ENCODE data around the gene GCLC.

Gene GCLC

GRCh38 chr6:53526000-53526399 lies 18.9 kb downstream of the GCLC start:
- Histone ChIP-seq H4K8ac (ENCODE audit: low read length) (no peak overlapping the region), H3K4me3 (ENCODE audit: insufficient read depth in 1 of 2, low read depth in 1 of 2, low read length in 2 of 2) (no peak overlapping the region), H2BK120ac (ENCODE audit: low read depth, low read length) (no peak overlapping the region), H3K14ac (ENCODE audit: low read length in 2 of 2) (no peak overlapping the region), H3K18ac (ENCODE audit: low read depth in 1 of 2, low read length in 2 of 2) (no peak overlapping the region), H3K9me3 (ENCODE audit: control insufficient read depth, low read length) (no peaks in the 10 kb centered on the region), H3K79me1 (replicated peaks; ENCODE audit: low read length, poor library complexity, severe bottlenecking) (peaks cover 21% of the 10 kb centered on the region), H3K36me3 (ENCODE audit: control insufficient read depth in 1 of 2, insufficient read depth in 2 of 2, low read depth in 1 of 2, low read length in 2 of 2) (no peaks in the 10 kb centered on the region), H2BK15ac (ENCODE audit: low read depth, poor library complexity, severe bottlenecking) (no peak overlapping the region), H3K27ac (ENCODE audit: low read length, poor library complexity, severe bottlenecking) (no peak overlapping the region), H2AFZ (ENCODE audit: low read depth, low read length) (no peak overlapping the region), H3K4me2 (ENCODE audit: low read length, poor library complexity, severe bottlenecking) (no peak overlapping the region), H2BK5ac (ENCODE audit: low read depth, low read length, poor library complexity, severe bottlenecking) (no peak overlapping the region), H3K23ac (ENCODE audit: low read length in 2 of 2) (no peak overlapping the region), H4K91ac (ENCODE audit: low read length) (no peak overlapping the region), H3K27me3 (ENCODE audit: control insufficient read depth in 1 of 2, insufficient read depth in 1 of 2, low read length in 2 of 2) (no peaks in the 10 kb centered on the region), H2BK12ac (ENCODE audit: low read length in 2 of 2) (no peak overlapping the region), H3K4ac (ENCODE audit: low read depth in 1 of 2, low read length in 2 of 2) (no peak overlapping the region), H3K9ac (ENCODE audit: low read length) (no peak overlapping the region), H2AK5ac (ENCODE audit: low read length, severe bottlenecking) (no peak overlapping the region), H3K4me1 (ENCODE audit: control insufficient read depth, insufficient read depth, low read depth, low read length) (peaks cover 10% of the 10 kb centered on the region)
- WGBS: no CpG with 5 or more reads among the region's 1 CpG
- no peak for DNase-seq

DNA sequence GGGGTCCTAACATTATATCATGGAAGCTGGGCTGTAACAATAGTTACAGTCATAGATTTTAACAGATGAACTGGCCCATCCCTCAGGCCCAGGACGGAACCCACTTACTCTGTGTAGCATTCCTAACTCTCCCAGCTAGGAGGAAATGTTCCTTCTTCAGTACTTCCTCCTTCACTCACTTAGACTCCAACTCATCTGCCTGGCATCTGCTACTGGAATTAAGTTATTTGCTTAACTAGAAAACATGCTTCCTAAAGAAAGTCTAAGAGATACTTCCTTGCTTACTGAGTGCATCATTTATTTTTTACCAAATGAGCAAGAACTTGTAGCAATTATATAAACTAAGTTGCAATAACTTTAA lies 20.5 kb downstream of the GCLC start:
- Histone ChIP-seq H3K9ac (ENCODE audit: low read length) (no peak overlapping the region), H3K4me1 (ENCODE audit: control insufficient read depth, insufficient read depth, low read depth, low read length) (peaks cover 6% of the 10 kb centered on the region), H3K4me2 (ENCODE audit: low read length, poor library complexity, severe bottlenecking) (no peak overlapping the region), H2BK15ac (ENCODE audit: low read depth, poor library complexity, severe bottlenecking) (no peak overlapping the region), H2AK5ac (ENCODE audit: low read length, severe bottlenecking) (no peak overlapping the region), H2BK12ac (ENCODE audit: low read length in 2 of 2) (no peak overlapping the region), H3K14ac (ENCODE audit: low read length in 2 of 2) (no peak overlapping the region), H3K9me3 (ENCODE audit: control insufficient read depth, low read length) (no peaks in the 10 kb centered on the region), H4K8ac (ENCODE audit: low read length) (no peak overlapping the region), H3K79me1 (replicated peaks; ENCODE audit: low read length, poor library complexity, severe bottlenecking) (peaks cover 24% of the 10 kb centered on the region), H2BK120ac (ENCODE audit: low read depth, low read length) (no peak overlapping the region), H3K27me3 (ENCODE audit: control insufficient read depth in 1 of 2, insufficient read depth in 1 of 2, low read length in 2 of 2) (no peaks in the 10 kb centered on the region), H3K18ac (ENCODE audit: low read depth in 1 of 2, low read length in 2 of 2) (no peak overlapping the region), H3K36me3 (ENCODE audit: control insufficient read depth in 1 of 2, insufficient read depth in 2 of 2, low read depth in 1 of 2, low read length in 2 of 2) (peaks cover 5 to 9% of the 10 kb centered on the region in 2 experiments), H2BK5ac (ENCODE audit: low read depth, low read length, poor library complexity, severe bottlenecking) (no peak overlapping the region), H3K27ac (ENCODE audit: low read length, poor library complexity, severe bottlenecking) (peak overlapping the region; percentile 57), H4K91ac (ENCODE audit: low read length) (no peak overlapping the region), H3K4me3 (ENCODE audit: insufficient read depth in 1 of 2, low read depth in 1 of 2, low read length in 2 of 2) (no peak overlapping the region), H3K4ac (ENCODE audit: low read depth in 1 of 2, low read length in 2 of 2) (no peak overlapping the region), H2AFZ (ENCODE audit: low read depth, low read length) (no peak overlapping the region), H3K23ac (ENCODE audit: low read length in 2 of 2) (no peak overlapping the region)
- DNase-seq: peak; percentile 70
- WGBS: 0% methylated on average over 1 of the region's 1 CpG

DNA sequence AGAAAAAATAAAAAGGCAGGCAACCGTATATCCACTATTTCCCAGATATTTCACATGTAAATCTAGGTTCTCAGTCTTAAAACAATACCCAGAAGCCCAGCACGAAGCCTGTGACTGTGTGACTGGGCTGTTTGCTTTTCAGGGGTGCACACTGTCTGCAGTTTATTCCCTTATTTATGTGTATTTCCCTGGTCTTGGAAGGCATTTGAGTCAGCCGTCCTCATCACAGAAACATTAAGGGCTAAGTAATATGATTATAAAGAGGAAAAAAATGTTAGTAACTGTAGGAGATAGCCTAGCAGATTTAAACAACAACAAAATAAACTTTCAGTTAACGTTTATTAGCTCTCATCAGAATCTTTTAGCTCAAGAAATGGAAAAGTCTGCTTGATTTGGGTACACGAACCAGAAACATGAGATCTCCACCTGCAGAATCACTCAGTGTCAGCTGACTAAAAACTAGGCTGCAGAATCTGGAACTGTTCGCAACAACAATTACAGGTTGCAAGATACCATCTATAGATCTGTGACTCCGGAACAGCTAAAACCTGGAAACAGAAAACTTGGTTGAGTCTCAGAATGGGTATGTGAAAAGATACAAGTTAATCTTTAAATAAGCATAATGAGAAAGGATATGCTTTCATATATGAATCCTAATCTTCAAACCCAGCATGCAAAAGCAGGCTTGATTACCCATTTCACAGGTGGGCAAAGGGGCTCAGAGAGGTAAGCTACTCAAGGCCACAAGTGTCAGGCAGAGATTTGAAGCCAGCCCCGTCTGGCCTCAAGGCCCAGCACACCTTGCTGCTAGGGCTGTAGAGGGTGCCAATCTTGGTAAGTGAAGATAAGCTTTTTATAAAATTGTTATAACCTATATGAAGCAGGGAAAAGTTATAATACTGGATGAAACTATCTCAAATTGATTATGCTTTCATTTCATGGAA lies 21.1 kb downstream of the GCLC start:
- Histone ChIP-seq H3K4me2 (ENCODE audit: low read length, poor library complexity, severe bottlenecking) (no peak overlapping the region), H3K36me3 (ENCODE audit: control insufficient read depth in 1 of 2, insufficient read depth in 2 of 2, low read depth in 1 of 2, low read length in 2 of 2) (peaks cover 7 to 9% of the 10 kb centered on the region in 2 experiments), H2BK120ac (ENCODE audit: low read depth, low read length) (no peak overlapping the region), H3K4me1 (ENCODE audit: control insufficient read depth, insufficient read depth, low read depth, low read length) (peaks cover 6% of the 10 kb centered on the region), H3K9ac (ENCODE audit: low read length) (no peak overlapping the region), H3K27ac (ENCODE audit: low read length, poor library complexity, severe bottlenecking) (peak overlapping the region; percentile 68), H3K27me3 (ENCODE audit: control insufficient read depth in 1 of 2, insufficient read depth in 1 of 2, low read length in 2 of 2) (no peaks in the 10 kb centered on the region), H3K79me1 (replicated peaks; ENCODE audit: low read length, poor library complexity, severe bottlenecking) (peaks cover 30% of the 10 kb centered on the region), H3K14ac (ENCODE audit: low read length in 2 of 2) (no peak overlapping the region), H3K18ac (ENCODE audit: low read depth in 1 of 2, low read length in 2 of 2) (peak overlapping the region in 1 of 2 experiments; percentile 69), H3K23ac (ENCODE audit: low read length in 2 of 2) (no peak overlapping the region), H4K8ac (ENCODE audit: low read length) (peak overlapping the region; percentile 54), H3K9me3 (ENCODE audit: control insufficient read depth, low read length) (no peaks in the 10 kb centered on the region), H2BK12ac (ENCODE audit: low read length in 2 of 2) (peak overlapping the region in 1 of 2 experiments; percentile 70), H2AFZ (ENCODE audit: low read depth, low read length) (no peak overlapping the region), H3K4me3 (ENCODE audit: insufficient read depth in 1 of 2, low read depth in 1 of 2, low read length in 2 of 2) (no peak overlapping the region), H2AK5ac (ENCODE audit: low read length, severe bottlenecking) (no peak overlapping the region), H2BK15ac (ENCODE audit: low read depth, poor library complexity, severe bottlenecking) (no peak overlapping the region), H3K4ac (ENCODE audit: low read depth in 1 of 2, low read length in 2 of 2) (peak overlapping the region in 1 of 2 experiments; percentile 15), H2BK5ac (ENCODE audit: low read depth, low read length, poor library complexity, severe bottlenecking) (no peak overlapping the region), H4K91ac (ENCODE audit: low read length) (no peak overlapping the region)
- WGBS: 74% methylated on average over 5 of the region's 8 CpGs
- DNase-seq: no peak

GRCh38 chr6:53520320-53520928 lies 24.5 kb downstream of the GCLC start:
- H4K91ac ChIP-seq (ENCODE audit: low read length): no peak overlapping the region
- DNase-seq: no peak
- H2AFZ ChIP-seq (ENCODE audit: low read depth, low read length): no peak overlapping the region
- H2BK15ac ChIP-seq (ENCODE audit: low read depth, poor library complexity, severe bottlenecking): no peak overlapping the region
- peaks cover 4% of the 10 kb centered on the region for H3K4me1 ChIP-seq (ENCODE audit: control insufficient read depth, insufficient read depth, low read depth, low read length)
- H2BK5ac ChIP-seq (ENCODE audit: low read depth, low read length, poor library complexity, severe bottlenecking): no peak overlapping the region
- no peak overlapping the region for H3K4me3 ChIP-seq (ENCODE audit: insufficient read depth in 1 of 2, low read depth in 1 of 2, low read length in 2 of 2)
- no peak overlapping the region for H3K9ac ChIP-seq (ENCODE audit: low read length)
- no peak overlapping the region for H2BK12ac ChIP-seq (ENCODE audit: low read length in 2 of 2)
- no peak overlapping the region for H4K8ac ChIP-seq (ENCODE audit: low read length)
- H3K4me2 ChIP-seq (ENCODE audit: low read length, poor library complexity, severe bottlenecking): no peak overlapping the region
- no peaks in the 10 kb centered on the region for H3K9me3 ChIP-seq (ENCODE audit: control insufficient read depth, low read length)
- peaks cover 32% of the 10 kb centered on the region for H3K79me1 ChIP-seq (replicated peaks; ENCODE audit: low read length, poor library complexity, severe bottlenecking)
- H3K4ac ChIP-seq (ENCODE audit: low read depth in 1 of 2, low read length in 2 of 2): no peak overlapping the region
- no peaks in the 10 kb centered on the region for H3K27me3 ChIP-seq (ENCODE audit: control insufficient read depth in 1 of 2, insufficient read depth in 1 of 2, low read length in 2 of 2)
- peaks cover 7 to 10% of the 10 kb centered on the region in 2 experiments for H3K36me3 ChIP-seq (ENCODE audit: control insufficient read depth in 1 of 2, insufficient read depth in 2 of 2, low read depth in 1 of 2, low read length in 2 of 2)
- H3K18ac ChIP-seq (ENCODE audit: low read depth in 1 of 2, low read length in 2 of 2): no peak overlapping the region
- H3K27ac ChIP-seq (ENCODE audit: low read length, poor library complexity, severe bottlenecking): no peak overlapping the region
- H2BK120ac ChIP-seq (ENCODE audit: low read depth, low read length): no peak overlapping the region
- WGBS: 94% methylated on average over 14 of the region's 14 CpGs
- no peak overlapping the region for H2AK5ac ChIP-seq (ENCODE audit: low read length, severe bottlenecking)
- no peak overlapping the region for H3K23ac ChIP-seq (ENCODE audit: low read length in 2 of 2)
- H3K14ac ChIP-seq (ENCODE audit: low read length in 2 of 2): no peak overlapping the region

All from mesenchymal stem cell (in vitro differentiated cells and primary cell).